Neuron (in vitro differentiated cells): Measurements from ENCODE around the gene EML4.
"Not testable (repeated sequence)": the region's sequence is repeated elsewhere in the genome, so short reads cannot be mapped to it uniquely, and the experiment has no call there.

Source experiments
- H2AFZ ChIP-seq: one replicate; pipeline ENCODE4 v1.6.1; 2013; ENCODE audit warnings: low read depth, mild to moderate bottlenecking, inconsistent platforms, low read length, moderate library complexity
- H3K27me3 ChIP-seq: one replicate; pipeline ENCODE4 v1.6.1; 2013; ENCODE audit warnings: low read length; ENCODE audit not compliant: insufficient read depth
- H3K36me3 ChIP-seq: one replicate; pipeline ENCODE4 v1.6.1; 2013; ENCODE audit warnings: low read length; ENCODE audit not compliant: insufficient read depth
- H3K4me1 ChIP-seq: one replicate; pipeline ENCODE4 v1.6.1; 2013; ENCODE audit warnings: low read length; ENCODE audit not compliant: insufficient read depth
- H3K4me3 ChIP-seq: 2 replicates; pipeline ENCODE4 v1.5.1; 2013; ENCODE audit warnings: mild to moderate bottlenecking, low read length, moderate library complexity
- H3K9me3 ChIP-seq: one replicate; pipeline ENCODE4 v1.6.1; 2013; ENCODE audit warnings: low read length

EML4 gene

DNA sequence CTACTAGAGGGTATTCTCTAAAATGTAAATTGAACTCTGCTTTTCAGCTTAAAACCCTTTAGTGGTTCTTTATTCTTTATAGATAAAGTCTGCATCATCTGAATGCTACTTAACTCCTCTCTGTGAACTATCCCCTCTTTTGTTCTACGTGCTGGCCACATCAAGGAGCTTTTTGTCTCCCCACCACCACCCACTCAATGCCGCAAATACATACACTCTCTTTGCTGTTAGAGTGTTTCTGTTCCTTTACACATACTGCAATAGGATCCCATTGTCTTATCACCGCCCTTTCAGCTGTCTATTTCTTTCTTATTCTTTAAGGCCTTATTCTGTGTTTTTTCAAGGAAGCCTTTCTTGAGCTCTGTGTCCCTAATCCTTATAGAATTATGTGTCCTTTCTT is 83.3 kb downstream of the EML4 start:
- H3K9me3 ChIP-seq, result no peaks in the 10 kb centered on the region
- no peak overlapping the region for H3K4me3 ChIP-seq
- H3K36me3 ChIP-seq, result peaks cover 10% of the 10 kb centered on the region
- no peaks in the 10 kb centered on the region for H3K27me3 ChIP-seq
- H2AFZ ChIP-seq, result no peak overlapping the region
- H3K4me1 ChIP-seq, result peaks cover 15% of the 10 kb centered on the region

- Histone ChIP-seq H2AFZ (no peak overlapping the region), H3K27me3 (no peaks in the 10 kb centered on the region), H3K36me3 (peaks cover 13% of the 10 kb centered on the region), H3K4me1 (peaks cover 15% of the 10 kb centered on the region), H3K9me3 (no peaks in the 10 kb centered on the region), H3K4me3 (no peak overlapping the region)
Observed at GRCh38 chr2:42254186-42254895, 85.2 kb downstream of the EML4 start.

DNA sequence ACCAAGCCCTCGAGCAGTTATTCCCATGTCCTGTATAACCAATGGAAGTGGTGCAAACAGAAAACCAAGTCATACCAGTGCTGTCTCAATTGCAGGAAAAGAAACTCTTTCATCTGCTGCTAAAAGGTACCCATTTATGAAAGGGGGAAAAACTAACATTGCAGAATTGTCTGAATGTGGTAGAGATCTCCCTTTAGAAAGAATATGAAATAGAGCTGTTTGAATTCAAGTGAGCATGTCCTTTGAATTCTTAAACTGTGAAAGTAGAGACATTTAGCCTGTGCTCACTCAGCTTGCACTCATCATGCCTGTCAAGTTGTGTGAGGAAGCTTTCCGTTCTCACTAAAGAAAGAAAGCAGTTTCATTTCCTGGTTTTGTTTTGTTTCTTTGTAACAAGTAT is 87.4 kb downstream of the EML4 start:
- H3K36me3 ChIP-seq, result peaks cover 16% of the 10 kb centered on the region
- no peak overlapping the region for H2AFZ ChIP-seq
- peaks cover 14% of the 10 kb centered on the region for H3K4me1 ChIP-seq
- no peak overlapping the region for H3K4me3 ChIP-seq
- no peaks in the 10 kb centered on the region for H3K9me3 ChIP-seq
- no peaks in the 10 kb centered on the region for H3K27me3 ChIP-seq

DNA sequence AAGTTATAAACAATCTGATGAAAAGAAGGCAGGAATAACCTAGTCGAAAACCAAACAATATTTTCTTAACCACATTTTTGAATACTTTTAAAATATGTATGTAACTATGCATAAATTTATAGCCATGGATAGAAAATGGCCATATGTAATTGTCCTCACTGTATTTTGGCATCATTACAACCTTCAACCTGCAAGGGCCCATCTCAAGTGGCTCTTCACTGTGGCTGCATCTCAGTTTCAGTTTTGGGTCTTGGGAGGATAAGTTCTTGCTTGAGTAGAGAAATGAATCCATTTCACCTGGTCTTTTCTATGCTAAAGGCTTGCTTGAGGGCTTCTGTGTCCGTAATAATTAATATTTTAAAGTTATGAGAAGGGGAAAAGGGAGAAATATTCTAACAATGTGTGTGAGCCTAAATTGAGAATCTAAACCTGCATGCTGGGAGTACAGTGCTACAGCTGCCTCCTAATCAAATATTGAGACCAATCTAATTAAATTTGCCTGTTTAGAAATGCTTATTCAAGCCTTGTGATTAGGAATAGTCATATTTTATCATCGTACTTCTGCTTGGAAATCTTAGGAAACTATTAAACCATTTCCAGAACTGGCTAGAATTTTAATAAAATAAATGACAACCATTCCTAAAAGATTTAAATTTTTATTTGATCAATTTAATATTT is 92.5 kb downstream of the EML4 start:
- Histone ChIP-seq H3K9me3 (no peaks in the 10 kb centered on the region), H2AFZ (no peak overlapping the region), H3K4me3 (no peak overlapping the region), H3K4me1 (no peaks in the 10 kb centered on the region), H3K27me3 (no peaks in the 10 kb centered on the region), H3K36me3 (peaks cover 22% of the 10 kb centered on the region)

GRCh38 chr2:42266236-42266635 is 97.1 kb downstream of the EML4 start:
- H3K4me3 ChIP-seq, result no peak overlapping the region
- no peak overlapping the region for H2AFZ ChIP-seq
- peaks cover 13% of the 10 kb centered on the region for H3K36me3 ChIP-seq
- no peaks in the 10 kb centered on the region for H3K4me1 ChIP-seq
- no peaks in the 10 kb centered on the region for H3K9me3 ChIP-seq
- no peaks in the 10 kb centered on the region for H3K27me3 ChIP-seq

- no peak overlapping the region for H3K4me3 ChIP-seq
- H3K4me1 ChIP-seq, result no peaks in the 10 kb centered on the region
- H3K9me3 ChIP-seq, result no peaks in the 10 kb centered on the region
- no peak overlapping the region for H2AFZ ChIP-seq
- H3K27me3 ChIP-seq, result no peaks in the 10 kb centered on the region
- peaks cover 12% of the 10 kb centered on the region for H3K36me3 ChIP-seq
Observed at GRCh38 chr2:42267530-42267929, 98.4 kb downstream of the EML4 start.

DNA sequence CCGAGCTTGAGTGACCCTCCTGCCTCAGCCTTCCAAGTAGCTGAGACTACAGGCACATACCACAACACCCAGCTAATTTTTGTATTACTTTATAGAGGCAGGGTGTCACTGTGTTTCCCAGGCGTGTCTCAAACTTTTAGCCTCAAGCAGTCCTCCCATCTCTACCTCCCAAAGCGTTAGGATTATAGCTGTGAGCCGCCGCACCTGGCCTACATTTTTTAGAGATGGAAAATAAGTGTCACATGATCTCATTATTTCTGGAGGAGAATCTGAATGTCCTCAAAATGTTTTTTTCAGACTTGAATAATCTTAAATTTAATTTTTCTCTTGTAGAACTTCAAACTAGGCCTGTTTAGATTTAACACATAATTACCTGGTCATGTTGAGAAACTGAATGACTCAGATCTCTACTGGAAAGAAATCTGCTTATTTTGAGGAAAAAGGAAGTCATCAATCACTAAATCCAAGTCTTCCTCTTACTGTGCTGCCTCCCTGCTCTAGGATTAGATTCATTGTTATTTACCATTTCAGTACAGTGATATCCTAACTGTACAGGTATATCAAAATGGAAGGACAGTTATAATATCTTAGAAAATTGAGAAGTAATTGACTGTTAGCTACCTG is 99.5 kb downstream of the EML4 start:
- Histone ChIP-seq H3K9me3 (no peaks in the 10 kb centered on the region), H3K36me3 (peaks cover 9% of the 10 kb centered on the region), H3K27me3 (no peaks in the 10 kb centered on the region), H3K4me1 (no peaks in the 10 kb centered on the region), H2AFZ (no peak overlapping the region), H3K4me3 (no peak overlapping the region)

DNA sequence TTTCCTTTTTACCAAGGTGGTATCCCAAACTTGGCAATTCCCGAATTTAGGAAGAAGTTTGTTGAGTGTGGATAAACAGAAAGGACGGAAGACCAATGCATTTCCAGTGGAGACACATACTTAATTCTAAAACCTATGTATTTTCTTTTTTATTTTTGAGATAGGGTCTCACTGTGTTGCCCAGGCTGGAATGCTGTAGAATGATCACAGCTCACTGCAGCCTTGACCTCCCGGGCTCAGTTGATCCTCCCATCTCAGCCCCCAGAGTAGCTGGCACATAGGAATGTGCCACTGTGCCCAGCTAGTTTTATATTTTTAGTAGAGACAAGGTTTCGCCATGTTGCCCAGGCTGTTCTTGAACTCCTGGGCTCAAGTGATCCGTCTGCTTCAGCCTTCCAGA is 101.6 kb downstream of the EML4 start:
- Histone ChIP-seq H3K36me3 (peaks cover 3% of the 10 kb centered on the region), H2AFZ (no peak overlapping the region), H3K4me3 (no peak overlapping the region), H3K4me1 (no peaks in the 10 kb centered on the region), H3K27me3 (no peaks in the 10 kb centered on the region), H3K9me3 (no peaks in the 10 kb centered on the region)

GRCh38 chr2:42271246-42271645 is 102.1 kb downstream of the EML4 start:
- not testable (repeated sequence) for H3K27me3 ChIP-seq, H2AFZ ChIP-seq, H3K36me3 ChIP-seq, H3K4me1 ChIP-seq, H3K4me3 ChIP-seq, H3K9me3 ChIP-seq

DNA sequence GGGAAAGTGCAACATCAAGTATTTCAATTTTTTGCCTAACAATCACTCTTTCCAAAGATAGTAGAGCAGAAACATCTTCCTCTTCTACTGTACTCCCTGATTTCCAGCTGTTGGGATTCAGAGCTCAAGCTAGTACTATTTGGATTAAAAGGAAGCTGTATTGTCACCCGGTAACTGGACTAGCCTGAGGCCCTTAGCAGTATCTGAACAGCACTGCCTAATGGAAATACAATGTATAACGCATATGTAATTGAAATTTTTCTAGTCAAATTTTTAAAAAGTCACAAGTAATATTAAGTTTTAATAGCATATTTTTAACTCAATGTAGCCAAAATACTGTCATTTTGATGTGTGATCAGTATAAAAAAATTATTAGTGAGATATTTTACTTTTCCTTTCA is 105.7 kb downstream of the EML4 start:
- Histone ChIP-seq H3K9me3 (no peaks in the 10 kb centered on the region), H2AFZ (no peak overlapping the region), H3K4me3 (no peak overlapping the region), H3K27me3 (no peaks in the 10 kb centered on the region), H3K4me1 (no peaks in the 10 kb centered on the region), H3K36me3 (peaks cover 3% of the 10 kb centered on the region)

- no peak overlapping the region for H3K4me3 ChIP-seq
- no peak overlapping the region for H2AFZ ChIP-seq
- H3K9me3 ChIP-seq, result no peaks in the 10 kb centered on the region
- no peaks in the 10 kb centered on the region for H3K4me1 ChIP-seq
- H3K27me3 ChIP-seq, result no peaks in the 10 kb centered on the region
- H3K36me3 ChIP-seq, result peaks cover 19% of the 10 kb centered on the region
Observed at GRCh38 chr2:42281416-42282081, 112.4 kb downstream of the EML4 start.

DNA sequence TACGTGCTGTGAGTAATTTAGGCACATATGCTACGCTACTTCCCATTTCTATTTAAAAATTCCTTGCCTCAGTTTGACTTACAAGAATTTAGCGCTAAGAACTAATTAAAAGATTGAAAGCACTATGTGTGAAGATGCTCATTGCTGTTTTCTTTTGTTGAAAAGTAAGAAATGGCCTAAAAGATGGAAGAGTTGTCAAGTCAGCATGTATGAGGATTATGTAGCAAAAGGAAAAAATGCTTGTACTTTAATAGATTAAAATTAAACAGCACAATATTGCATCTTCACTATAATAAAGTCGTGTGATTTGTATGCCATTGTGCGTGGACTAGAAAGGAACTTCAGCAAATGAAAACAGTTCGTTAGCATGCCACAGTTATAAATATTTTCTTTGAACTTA is 114.9 kb downstream of the EML4 start:
- peaks cover 27% of the 10 kb centered on the region for H3K36me3 ChIP-seq
- H3K9me3 ChIP-seq, result no peaks in the 10 kb centered on the region
- no peak overlapping the region for H3K4me3 ChIP-seq
- no peaks in the 10 kb centered on the region for H3K4me1 ChIP-seq
- H2AFZ ChIP-seq, result no peak overlapping the region
- H3K27me3 ChIP-seq, result no peaks in the 10 kb centered on the region

DNA sequence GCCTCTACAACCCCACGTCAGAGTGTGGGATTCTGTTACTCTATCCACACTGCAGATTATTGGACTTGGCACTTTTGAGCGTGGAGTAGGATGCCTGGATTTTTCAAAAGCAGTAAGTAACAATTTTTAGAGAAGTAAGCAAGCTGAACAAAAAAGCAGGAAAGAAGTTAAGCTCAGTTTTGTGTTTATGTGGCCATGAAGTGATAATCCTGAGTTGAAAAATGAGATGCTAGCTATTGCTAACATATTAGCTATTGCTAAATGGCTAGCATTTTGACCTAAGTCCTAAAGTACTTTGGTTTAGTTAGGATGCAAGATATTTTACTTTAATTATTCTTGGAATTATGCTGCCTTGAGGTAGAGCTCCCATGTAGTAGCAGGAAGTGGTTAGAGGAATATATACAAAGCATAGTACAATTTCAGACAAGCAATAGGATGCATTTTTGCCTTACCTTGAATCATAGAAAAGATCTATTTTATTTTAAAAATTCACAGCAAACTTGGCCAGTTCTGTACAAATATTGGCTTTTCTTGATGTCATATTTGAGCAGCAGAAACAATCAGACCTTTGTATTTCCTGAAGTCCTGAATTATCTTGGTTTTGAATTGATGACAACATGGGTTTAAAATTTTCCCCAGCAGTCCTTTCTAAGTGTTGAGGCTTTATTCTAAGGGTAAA is 117.3 kb downstream of the EML4 start:
- H3K36me3 ChIP-seq, result peaks cover 36% of the 10 kb centered on the region
- H3K27me3 ChIP-seq, result no peaks in the 10 kb centered on the region
- H3K9me3 ChIP-seq, result no peaks in the 10 kb centered on the region
- H3K4me1 ChIP-seq, result no peaks in the 10 kb centered on the region
- H3K4me3 ChIP-seq, result no peak overlapping the region
- no peak overlapping the region for H2AFZ ChIP-seq
